Peyer's patch (tissue), 4 donors: ENCODE results near the gene AUTS2.

Experiments used
- POLR2A ChIP-seq, 2 donors: fragments of 450-650 bp; IDR thresholded peaks; one replicate each; pipeline ENCODE4 v1.5.1; 2017; ENCODE audit warnings: antibody characterized with exemption in 2 of 2, mild to moderate bottlenecking in 2 of 2, moderate library complexity in 2 of 2
- TF ChIP-seq, protein P1 (sequence below), 6 experiments: fragments of 450-650 bp in 4 of 6; fragments of 200-600 bp in 2 of 6; sonication (generic) in 1 of 6; IDR thresholded peaks; one replicate each; pipeline ENCODE4 v1.5.1; 2017 to 2019; ENCODE audit warnings: antibody characterized with exemption in 6 of 6, mild to moderate bottlenecking in 3 of 6, moderate library complexity in 1 of 6

DNA sequence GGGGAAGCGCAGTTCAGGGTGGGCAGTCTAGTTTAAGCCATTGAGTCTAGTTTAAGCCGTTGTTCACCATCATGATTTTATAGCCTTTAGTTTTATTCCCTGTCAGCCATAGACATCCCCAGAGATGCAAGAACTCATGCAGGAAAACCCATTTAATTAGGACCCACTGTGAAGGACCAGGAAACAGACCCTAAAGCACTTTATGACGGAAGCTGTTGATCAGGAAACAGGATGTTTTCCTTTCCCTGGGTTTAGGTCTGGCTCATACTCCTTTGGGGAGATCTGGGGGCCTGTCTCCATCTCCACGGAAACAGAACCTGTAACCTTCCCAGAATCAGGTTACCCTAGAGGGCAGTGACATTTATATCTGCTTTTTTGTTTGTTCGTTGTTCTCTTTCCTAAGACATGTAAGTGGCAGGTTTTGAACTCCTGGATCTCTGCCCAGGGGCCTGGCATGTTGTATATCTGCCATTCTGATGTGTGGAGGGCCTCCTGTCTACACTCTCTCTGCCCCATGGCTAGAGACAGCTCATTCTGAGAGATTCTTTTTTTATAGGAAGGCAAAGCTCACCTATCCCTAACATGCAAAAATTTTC, 876.5 kb downstream of the AUTS2 start:
- TF ChIP-seq, protein P1, sequence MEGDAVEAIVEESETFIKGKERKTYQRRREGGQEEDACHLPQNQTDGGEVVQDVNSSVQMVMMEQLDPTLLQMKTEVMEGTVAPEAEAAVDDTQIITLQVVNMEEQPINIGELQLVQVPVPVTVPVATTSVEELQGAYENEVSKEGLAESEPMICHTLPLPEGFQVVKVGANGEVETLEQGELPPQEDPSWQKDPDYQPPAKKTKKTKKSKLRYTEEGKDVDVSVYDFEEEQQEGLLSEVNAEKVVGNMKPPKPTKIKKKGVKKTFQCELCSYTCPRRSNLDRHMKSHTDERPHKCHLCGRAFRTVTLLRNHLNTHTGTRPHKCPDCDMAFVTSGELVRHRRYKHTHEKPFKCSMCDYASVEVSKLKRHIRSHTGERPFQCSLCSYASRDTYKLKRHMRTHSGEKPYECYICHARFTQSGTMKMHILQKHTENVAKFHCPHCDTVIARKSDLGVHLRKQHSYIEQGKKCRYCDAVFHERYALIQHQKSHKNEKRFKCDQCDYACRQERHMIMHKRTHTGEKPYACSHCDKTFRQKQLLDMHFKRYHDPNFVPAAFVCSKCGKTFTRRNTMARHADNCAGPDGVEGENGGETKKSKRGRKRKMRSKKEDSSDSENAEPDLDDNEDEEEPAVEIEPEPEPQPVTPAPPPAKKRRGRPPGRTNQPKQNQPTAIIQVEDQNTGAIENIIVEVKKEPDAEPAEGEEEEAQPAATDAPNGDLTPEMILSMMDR (IDR thresholded peaks at IDR 0.05): no peak
- TF ChIP-seq POLR2A (IDR thresholded peaks at IDR 0.05): no peak
